NCI-H82 treated with DMSO at 0.1 percent for 48 hours (cell line): ENCODE data around the gene UROD.
"Not testable (repeated sequence)": the region's sequence is repeated elsewhere in the genome, so short reads cannot be mapped to it uniquely, and the experiment has no call there.

Source experiments
- DNase-seq: peaks from one replicate; lab custom pipeline; 2025; ENCODE audit not compliant: unreplicated experiment; lab: John Stamatoyannopoulos, UW

Gene UROD

GRCh38 chr1:45038240-45038639 lies 26.2 kb downstream of the UROD start:
- no peak for DNase-seq

- no peak for DNase-seq
Measured at GRCh38 chr1:45038661-45039364, 26.8 kb downstream of the UROD start.

GRCh38 chr1:45040297-45040696 lies 28.2 kb downstream of the UROD start:
- no peak for DNase-seq

- no peak for DNase-seq
Measured at GRCh38 chr1:45043094-45043493, 31.0 kb downstream of the UROD start.

- DNase-seq: no peak
Measured at GRCh38 chr1:45044916-45045315, 32.9 kb downstream of the UROD start.

GRCh38 chr1:45047032-45047431 lies 35.0 kb downstream of the UROD start:
- no peak for DNase-seq

- no peak for DNase-seq
Measured at GRCh38 chr1:45051005-45051772, 39.1 kb downstream of the UROD start.

GRCh38 chr1:45057542-45057941 lies 45.5 kb downstream of the UROD start:
- no peak for DNase-seq

- no peak for DNase-seq
Measured at GRCh38 chr1:45059829-45060228, 47.8 kb downstream of the UROD start.

GRCh38 chr1:45062463-45062862 lies 50.4 kb downstream of the UROD start:
- DNase-seq: not testable (repeated sequence)

GRCh38 chr1:45065083-45065482 lies 53.0 kb downstream of the UROD start:
- no peak for DNase-seq
